ENCODE data around the gene STX2.

DNA sequence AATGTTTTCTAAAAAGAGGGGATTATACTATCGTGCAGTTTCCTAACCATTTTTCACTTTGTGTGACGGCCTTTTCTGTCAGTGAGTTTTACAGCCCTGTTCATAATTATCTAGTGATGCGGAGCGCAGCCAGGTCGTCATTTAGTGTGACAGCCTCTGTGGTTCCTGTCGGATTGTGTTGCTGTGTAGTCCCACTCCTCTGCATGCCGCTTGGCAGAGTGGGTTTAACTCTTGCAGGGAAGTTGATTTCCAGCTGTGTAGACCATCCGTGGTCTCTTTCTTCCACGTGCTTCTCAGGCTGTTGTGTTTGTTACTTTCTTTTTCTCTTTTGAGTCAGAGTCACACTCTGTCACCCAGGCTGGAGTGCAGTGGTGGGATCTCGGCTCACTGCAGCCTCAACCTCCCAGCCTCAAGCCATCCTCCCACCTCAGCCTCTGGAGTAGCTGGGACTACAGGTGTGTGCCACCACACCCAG is 41.4 kb upstream of the STX2 start:
- TF ChIP-seq, protein P1, sequence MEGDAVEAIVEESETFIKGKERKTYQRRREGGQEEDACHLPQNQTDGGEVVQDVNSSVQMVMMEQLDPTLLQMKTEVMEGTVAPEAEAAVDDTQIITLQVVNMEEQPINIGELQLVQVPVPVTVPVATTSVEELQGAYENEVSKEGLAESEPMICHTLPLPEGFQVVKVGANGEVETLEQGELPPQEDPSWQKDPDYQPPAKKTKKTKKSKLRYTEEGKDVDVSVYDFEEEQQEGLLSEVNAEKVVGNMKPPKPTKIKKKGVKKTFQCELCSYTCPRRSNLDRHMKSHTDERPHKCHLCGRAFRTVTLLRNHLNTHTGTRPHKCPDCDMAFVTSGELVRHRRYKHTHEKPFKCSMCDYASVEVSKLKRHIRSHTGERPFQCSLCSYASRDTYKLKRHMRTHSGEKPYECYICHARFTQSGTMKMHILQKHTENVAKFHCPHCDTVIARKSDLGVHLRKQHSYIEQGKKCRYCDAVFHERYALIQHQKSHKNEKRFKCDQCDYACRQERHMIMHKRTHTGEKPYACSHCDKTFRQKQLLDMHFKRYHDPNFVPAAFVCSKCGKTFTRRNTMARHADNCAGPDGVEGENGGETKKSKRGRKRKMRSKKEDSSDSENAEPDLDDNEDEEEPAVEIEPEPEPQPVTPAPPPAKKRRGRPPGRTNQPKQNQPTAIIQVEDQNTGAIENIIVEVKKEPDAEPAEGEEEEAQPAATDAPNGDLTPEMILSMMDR (IDR thresholded peaks at IDR 0.05 in 2 of 3, conservative IDR thresholded peaks at IDR 0.05 in 1 of 3; ENCODE audit: control insufficient read depth in 2 of 3, extremely low read depth in 1 of 3, insufficient read depth in 1 of 3, low read depth in 3 of 3, low read length in 3 of 3) = no peak
- TF ChIP-seq, protein P2, sequence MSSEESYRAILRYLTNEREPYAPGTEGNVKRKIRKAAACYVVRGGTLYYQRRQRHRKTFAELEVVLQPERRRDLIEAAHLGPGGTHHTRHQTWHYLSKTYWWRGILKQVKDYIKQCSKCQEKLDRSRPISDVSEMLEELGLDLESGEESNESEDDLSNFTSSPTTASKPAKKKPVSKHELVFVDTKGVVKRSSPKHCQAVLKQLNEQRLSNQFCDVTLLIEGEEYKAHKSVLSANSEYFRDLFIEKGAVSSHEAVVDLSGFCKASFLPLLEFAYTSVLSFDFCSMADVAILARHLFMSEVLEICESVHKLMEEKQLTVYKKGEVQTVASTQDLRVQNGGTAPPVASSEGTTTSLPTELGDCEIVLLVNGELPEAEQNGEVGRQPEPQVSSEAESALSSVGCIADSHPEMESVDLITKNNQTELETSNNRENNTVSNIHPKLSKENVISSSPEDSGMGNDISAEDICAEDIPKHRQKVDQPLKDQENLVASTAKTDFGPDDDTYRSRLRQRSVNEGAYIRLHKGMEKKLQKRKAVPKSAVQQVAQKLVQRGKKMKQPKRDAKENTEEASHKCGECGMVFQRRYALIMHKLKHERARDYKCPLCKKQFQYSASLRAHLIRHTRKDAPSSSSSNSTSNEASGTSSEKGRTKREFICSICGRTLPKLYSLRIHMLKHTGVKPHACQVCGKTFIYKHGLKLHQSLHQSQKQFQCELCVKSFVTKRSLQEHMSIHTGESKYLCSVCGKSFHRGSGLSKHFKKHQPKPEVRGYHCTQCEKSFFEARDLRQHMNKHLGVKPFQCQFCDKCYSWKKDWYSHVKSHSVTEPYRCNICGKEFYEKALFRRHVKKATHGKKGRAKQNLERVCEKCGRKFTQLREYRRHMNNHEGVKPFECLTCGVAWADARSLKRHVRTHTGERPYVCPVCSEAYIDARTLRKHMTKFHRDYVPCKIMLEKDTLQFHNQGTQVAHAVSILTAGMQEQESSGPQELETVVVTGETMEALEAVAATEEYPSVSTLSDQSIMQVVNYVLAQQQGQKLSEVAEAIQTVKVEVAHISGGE (CRISPR knock-in tag; IDR thresholded peaks at IDR 0.05) = no peak
- no peak for TF ChIP-seq RAD21 (IDR thresholded peaks at IDR 0.05; ENCODE audit: insufficient read depth, low read depth, low read length)
- TF ChIP-seq HDAC6 (IDR thresholded peaks at IDR 0.05; ENCODE audit: unreplicated experiment) = no peak
- no peak for TF ChIP-seq GABPA (IDR thresholded peaks at IDR 0.05; ENCODE audit: low read depth)
- no peak for TF ChIP-seq STAT1 (conservative IDR thresholded peaks at IDR 0.05)
- no peak for TF ChIP-seq BRCA1 (IDR thresholded peaks at IDR 0.05; ENCODE audit: low read depth, low read length)
- TF ChIP-seq ETV6 (conservative IDR thresholded peaks at IDR 0.05 in 1 of 2, IDR thresholded peaks at IDR 0.05 in 1 of 2; ENCODE audit: borderline replicate concordance in 1 of 2, low read depth in 1 of 2) = peak in 1 of 2 experiments; percentile 29; a peak in 1 of 4 replicates
- no peak for TF ChIP-seq RFX5 (IDR thresholded peaks at IDR 0.05; ENCODE audit: low read depth, low read length)
- peak; percentile 42 to 48; a peak in 2 of 4 replicates for TF ChIP-seq EP300 (IDR thresholded peaks at IDR 0.05; ENCODE audit: borderline replicate concordance in 1 of 2, control insufficient read depth in 1 of 2, low read depth in 2 of 2, low read length in 2 of 2)
- TF ChIP-seq FOXK2 (IDR thresholded peaks at IDR 0.05) = no peak
- TF ChIP-seq EZH2 (IDR thresholded peaks at IDR 0.05; ENCODE audit: borderline replicate concordance, control insufficient read depth, low read depth, low read length) = no peak
- TF ChIP-seq, protein P3, sequence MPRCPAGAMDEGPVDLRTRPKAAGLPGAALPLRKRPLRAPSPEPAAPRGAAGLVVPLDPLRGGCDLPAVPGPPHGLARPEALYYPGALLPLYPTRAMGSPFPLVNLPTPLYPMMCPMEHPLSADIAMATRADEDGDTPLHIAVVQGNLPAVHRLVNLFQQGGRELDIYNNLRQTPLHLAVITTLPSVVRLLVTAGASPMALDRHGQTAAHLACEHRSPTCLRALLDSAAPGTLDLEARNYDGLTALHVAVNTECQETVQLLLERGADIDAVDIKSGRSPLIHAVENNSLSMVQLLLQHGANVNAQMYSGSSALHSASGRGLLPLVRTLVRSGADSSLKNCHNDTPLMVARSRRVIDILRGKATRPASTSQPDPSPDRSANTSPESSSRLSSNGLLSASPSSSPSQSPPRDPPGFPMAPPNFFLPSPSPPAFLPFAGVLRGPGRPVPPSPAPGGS (IDR thresholded peaks at IDR 0.05; ENCODE audit: borderline replicate concordance, insufficient read depth, low read depth, low read length, poor library complexity, severe bottlenecking) = no peak
- peak; percentile 75 to 92 for TF ChIP-seq BHLHE40 (IDR thresholded peaks at IDR 0.05; ENCODE audit: borderline replicate concordance in 1 of 2, low read depth in 2 of 2, low read length in 1 of 2)

Measured in GM12878 (cell line).